Epithelial cell of proximal tubule (primary cell): ENCODE results near the gene CENPL. TPM values are rescaled to one million over a fixed set of nuclear protein-coding genes. Genes with fewer than 3 reads are reported as not detected.

Experiments used
- DNase-seq: peaks from one replicate; pipeline ENCODE4 v3.0.0-alpha.2; 2011; ENCODE audit warnings: low read depth
- H3K4me3 ChIP-seq: 2 replicates; pipeline ENCODE4 v1.5.1; 2011; ENCODE audit warnings: low read depth, mild to moderate bottlenecking, low read length
- CTCF ChIP-seq: conservative IDR thresholded peaks from 2 replicates; pipeline ENCODE4 v1.5.1; 2012; ENCODE audit warnings: low read depth, mild to moderate bottlenecking, low read length
- total RNA-seq: library from RNA; depleted of rRNA; stranded (reverse); fragments of >200 nt; gene quantifications from 2 replicates; pipeline ENCODE4 v1.2.3, GENCODE V29; 2015

The CENPL gene
- total RNA-seq, 1 donor from 2014 or later, result 11.8 TPM

GRCh38 chr1:173757666-173758065 is 67.0 kb downstream of the CENPL start:
- DNase-seq, result no peak
- no peak for TF ChIP-seq CTCF
- no peak overlapping the region for H3K4me3 ChIP-seq

GRCh38 chr1:173753830-173754229 is 70.9 kb downstream of the CENPL start:
- no peak for TF ChIP-seq CTCF
- H3K4me3 ChIP-seq, result no peak overlapping the region
- DNase-seq, result no peak

Other genes with a start within 250 kb of the CENPL start
- not detected in 2 replicates for gene SLC9C2, start 221.8 kb downstream of the CENPL start, total RNA-seq
- gene TEX50, start 189.5 kb downstream of the CENPL start, total RNA-seq, result not detected in 2 replicates
- 0.35 TPM in 1 of 2 replicates, not detected in the other for gene ANKRD45, start 155.0 kb downstream of the CENPL start, total RNA-seq
- 6.7 and 8.2 TPM in 2 replicates for gene KLHL20, start 109.9 kb downstream of the CENPL start, total RNA-seq
- 36.3 and 39.6 TPM in 2 replicates for gene DARS2, start 210 bp downstream of the CENPL start, total RNA-seq
- 319 and 645 TPM in 2 replicates for gene GAS5, start 43.1 kb upstream of the CENPL start, total RNA-seq
- 2.2 and 3.0 TPM in 2 replicates for gene ZBTB37, start 43.5 kb upstream of the CENPL start, total RNA-seq
- not detected in 2 replicates for gene SERPINC1, start 92.4 kb upstream of the CENPL start, total RNA-seq
- gene RC3H1, start 197.5 kb upstream of the CENPL start, total RNA-seq, result 9.5 and 11.5 TPM in 2 replicates